PC-3 (cell line): ENCODE data around the gene KLHL28. TPM values are rescaled to one million over a fixed set of nuclear protein-coding genes. Genes with fewer than 3 reads are reported as not detected.

Source experiments
- ATAC-seq: fragments of 200-7000 bp; cut with Tn5 transposase; 2 replicates; pipeline ENCODE4 v1.9.1; 2020; ENCODE audit warnings: mild to moderate bottlenecking, moderate library complexity
- BruUV-seq: library from RNA; stranded (reverse); fragments of 400-500 nt; replicated peaks from 2 replicates; lab custom pipeline; 2021; lab: Mats Ljungman, UMichigan
- CTCF ChIA-PET: fragments of 300-600 bp; sonication (Branson Sonifier 250); formaldehyde crosslinking; loops from one replicate; lab custom pipeline; 2022; ENCODE audit warnings: antibody characterized with exemption; lab: Charles Lee
- POLR2A ChIA-PET: fragments of 300-600 bp; sonication (Branson Sonifier 250); formaldehyde crosslinking; loops from one replicate; lab custom pipeline; 2022; ENCODE audit warnings: antibody characterized with exemption; ENCODE audit not compliant: unreplicated experiment; lab: Charles Lee
- DNase-seq: peaks from one replicate; pipeline ENCODE4 v3.0.0-alpha.2; 2015
- H2AFZ ChIP-seq: fragments of 300-600 bp; sonication (generic); 2 replicates; pipeline ENCODE4 v1.6.0; 2016; ENCODE audit warnings: antibody characterized with exemption, low read length
- H3F3A ChIP-seq: fragments of 300-600 bp; sonication (generic); one replicate; pipeline ENCODE4 v1.6.0; 2017; ENCODE audit warnings: antibody characterized with exemption, low read length, control low read depth, mild to moderate bottlenecking; ENCODE audit not compliant: unreplicated experiment
- H3K27ac ChIP-seq: fragments of 300-600 bp; sonication (generic); 2 replicates; pipeline ENCODE4 v1.5.1; 2016; ENCODE audit warnings: mild to moderate bottlenecking, low read length
- H3K27me3 ChIP-seq: fragments of 300-600 bp; sonication (generic); 2 replicates; pipeline ENCODE4 v1.6.1; 2016; ENCODE audit warnings: low read length, mixed read lengths
- H3K36me3 ChIP-seq: fragments of 300-600 bp; sonication (generic); 2 replicates; pipeline ENCODE4 v1.6.1; 2016; ENCODE audit warnings: low read depth, mixed run types, low read length, mixed read lengths
- H3K4me1 ChIP-seq: fragments of 300-600 bp; sonication (generic); 2 replicates; pipeline ENCODE4 v1.5.1; 2016; ENCODE audit warnings: low read length; ENCODE audit not compliant: insufficient read depth
- H3K4me2 ChIP-seq: fragments of 300-600 bp; sonication (generic); 2 replicates; pipeline ENCODE4 v1.6.0; 2016; ENCODE audit warnings: low read length
- H3K4me3 ChIP-seq: fragments of 300-600 bp; sonication (generic); 2 replicates; pipeline ENCODE4 v1.5.1; 2016; ENCODE audit warnings: mild to moderate bottlenecking, low read length, mixed read lengths
- H3K79me2 ChIP-seq: fragments of 300-600 bp; sonication (generic); 2 replicates; pipeline ENCODE4 v1.6.1; 2017; ENCODE audit warnings: low read length, mixed read lengths
- H3K9ac ChIP-seq: fragments of 300-600 bp; sonication (generic); 2 replicates; pipeline ENCODE4 v1.6.0; 2016; ENCODE audit warnings: mild to moderate bottlenecking, low read length
- H3K9me2 ChIP-seq: fragments of 300-600 bp; sonication (generic); replicated peaks from 2 replicates; pipeline ENCODE4 v1.6.1; 2016; ENCODE audit warnings: mixed run types, low read length, mixed read lengths
- H3K9me3 ChIP-seq: fragments of 300-600 bp; sonication (generic); 2 replicates; pipeline ENCODE4 v1.6.1; 2016; ENCODE audit warnings: low read length, mixed read lengths
- H4K20me1 ChIP-seq: fragments of 300-600 bp; sonication (generic); 2 replicates; pipeline ENCODE4 v1.6.1; 2016; ENCODE audit warnings: low read length, mixed read lengths
- EZH2 ChIP-seq: fragments of 300-600 bp; sonication (generic); IDR thresholded peaks from one replicate; pipeline ENCODE4 v1.6.1; 2017; ENCODE audit warnings: antibody characterized with exemption, mild to moderate bottlenecking, low read length; ENCODE audit not compliant: unreplicated experiment
- EZH2phosphoT487 ChIP-seq: fragments of 300-600 bp; sonication (generic); IDR thresholded peaks from 2 replicates; pipeline ENCODE4 v1.6.1; 2018; ENCODE audit warnings: mild to moderate bottlenecking, antibody characterized with exemption, low read length, borderline replicate concordance
- intact Hi-C: fragments of 100-400 bp; cut with micrococcal nuclease; formaldehyde crosslinking; loops from 2 replicates; pipeline ENCODE4 v1.9.0; 2023
- total RNA-seq: library from RNA; depleted of rRNA; stranded (reverse); fragments of >200 nt; gene quantifications from 2 replicates; pipeline ENCODE4 v1.2.3, GENCODE V29; 2014
- TF ChIP-seq, protein P1 (sequence below): fragments of 300-600 bp; sonication (generic); conservative IDR thresholded peaks from 2 replicates; pipeline ENCODE4 v1.5.1; 2017; ENCODE audit warnings: antibody characterized with exemption, low read depth, mild to moderate bottlenecking, low read length

The KLHL28 gene
- total RNA-seq, 1 experiment from 2014 or later: 2.5 TPM

DNA sequence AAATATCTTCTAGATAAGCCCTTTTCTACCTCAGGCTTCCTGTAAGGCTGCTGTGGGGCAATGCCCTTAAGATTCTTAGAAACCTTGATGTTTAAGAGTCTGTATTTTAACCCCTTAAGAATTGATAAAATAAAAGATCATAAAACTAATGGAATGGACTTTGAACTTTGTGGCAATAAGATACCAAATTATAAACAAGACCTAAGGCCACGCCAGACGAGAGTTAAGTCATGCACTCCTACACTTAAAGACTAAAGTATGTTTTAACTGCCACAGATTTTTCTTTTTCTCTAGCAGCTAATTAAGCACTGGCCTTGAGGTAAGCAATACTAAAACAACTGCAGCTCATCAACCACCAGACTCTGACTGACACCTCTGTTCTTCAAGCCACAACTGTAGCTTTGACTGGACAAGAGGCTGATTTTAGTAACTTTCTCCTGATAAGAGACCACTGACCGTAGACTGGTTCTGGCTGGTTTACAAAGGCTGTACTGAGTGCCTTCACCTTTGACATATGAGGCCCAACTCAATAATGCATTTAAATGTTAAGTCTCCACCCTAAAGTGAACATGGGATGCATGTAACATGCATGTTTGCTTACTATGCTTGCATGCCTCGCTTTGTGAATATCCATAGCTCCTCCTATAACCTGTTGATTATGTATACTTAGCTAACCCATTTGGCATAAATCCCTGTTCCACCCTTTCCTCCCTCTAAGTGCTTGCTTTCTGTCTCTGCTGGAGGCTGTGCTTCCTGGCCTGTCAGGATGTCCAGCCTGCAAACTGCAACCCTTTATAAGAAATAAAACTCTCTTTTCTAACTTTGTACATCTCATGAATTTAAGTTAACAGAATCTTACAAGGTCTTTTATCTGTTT, 71.9 kb downstream of the KLHL28 start:
- CTCF ChIA-PET: no interaction called here
- ATAC-seq: no peak

DNA sequence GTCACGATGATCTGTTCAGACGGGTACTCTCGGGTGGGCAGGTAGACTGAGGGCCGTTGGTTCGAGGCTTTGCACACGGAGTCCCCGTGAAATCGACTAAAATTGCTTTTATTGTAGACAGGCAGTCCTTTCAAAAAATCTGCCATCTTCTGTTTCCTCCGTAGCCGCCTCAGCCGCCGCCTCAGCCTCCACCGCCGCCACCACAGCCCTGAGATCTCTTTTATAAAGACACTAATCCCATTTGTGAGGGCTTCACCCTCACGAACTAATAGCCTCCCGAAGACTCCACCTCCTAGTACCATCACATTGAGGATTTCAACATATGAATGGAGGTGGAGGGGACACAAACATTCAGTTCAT, 74.2 kb downstream of the KLHL28 start:
- Histone ChIP-seq H3K36me3 (no peaks in the 10 kb centered on the region), H2AFZ (no peak overlapping the region), H3K4me2 (no peak overlapping the region), H3K4me1 (no peaks in the 10 kb centered on the region), H3K9me3 (peaks cover 2% of the 10 kb centered on the region), H4K20me1 (no peaks in the 10 kb centered on the region), H3K27me3 (no peaks in the 10 kb centered on the region), H3K9ac (no peak overlapping the region), H3K9me2 (no peaks in the 10 kb centered on the region), H3K4me3 (no peak overlapping the region), H3F3A (no peaks in the 10 kb centered on the region), H3K27ac (no peak overlapping the region), H3K79me2 (no peaks in the 10 kb centered on the region)
- DNase-seq (no peak), ATAC-seq (no peak)
- CTCF ChIA-PET: no interaction called here
- no TSS peak for BruUV-seq
- intact Hi-C loops: no loop called here
- TF ChIP-seq EZH2: no peak
- TF ChIP-seq EZH2phosphoT487: no peak
- TF ChIP-seq, protein P1, sequence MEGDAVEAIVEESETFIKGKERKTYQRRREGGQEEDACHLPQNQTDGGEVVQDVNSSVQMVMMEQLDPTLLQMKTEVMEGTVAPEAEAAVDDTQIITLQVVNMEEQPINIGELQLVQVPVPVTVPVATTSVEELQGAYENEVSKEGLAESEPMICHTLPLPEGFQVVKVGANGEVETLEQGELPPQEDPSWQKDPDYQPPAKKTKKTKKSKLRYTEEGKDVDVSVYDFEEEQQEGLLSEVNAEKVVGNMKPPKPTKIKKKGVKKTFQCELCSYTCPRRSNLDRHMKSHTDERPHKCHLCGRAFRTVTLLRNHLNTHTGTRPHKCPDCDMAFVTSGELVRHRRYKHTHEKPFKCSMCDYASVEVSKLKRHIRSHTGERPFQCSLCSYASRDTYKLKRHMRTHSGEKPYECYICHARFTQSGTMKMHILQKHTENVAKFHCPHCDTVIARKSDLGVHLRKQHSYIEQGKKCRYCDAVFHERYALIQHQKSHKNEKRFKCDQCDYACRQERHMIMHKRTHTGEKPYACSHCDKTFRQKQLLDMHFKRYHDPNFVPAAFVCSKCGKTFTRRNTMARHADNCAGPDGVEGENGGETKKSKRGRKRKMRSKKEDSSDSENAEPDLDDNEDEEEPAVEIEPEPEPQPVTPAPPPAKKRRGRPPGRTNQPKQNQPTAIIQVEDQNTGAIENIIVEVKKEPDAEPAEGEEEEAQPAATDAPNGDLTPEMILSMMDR: no peak
- POLR2A ChIA-PET: no interaction called here

More for the DNA sequence above, 71.9 kb downstream of the KLHL28 start:
- H3K27me3 ChIP-seq: no peaks in the 10 kb centered on the region
- no peak overlapping the region for H3K4me3 ChIP-seq
- TF ChIP-seq, protein P1: no peak
- no peak for DNase-seq
- H3K9ac ChIP-seq: no peak overlapping the region
- H3F3A ChIP-seq: no peaks in the 10 kb centered on the region
- BruUV-seq: no TSS peak
- H3K79me2 ChIP-seq: no peaks in the 10 kb centered on the region
- H4K20me1 ChIP-seq: no peaks in the 10 kb centered on the region
- H3K4me2 ChIP-seq: no peak overlapping the region
- no peak overlapping the region for H3K27ac ChIP-seq
- H3K9me2 ChIP-seq: no peaks in the 10 kb centered on the region
- POLR2A ChIA-PET: no interaction called here
- no peaks in the 10 kb centered on the region for H3K36me3 ChIP-seq
- no peaks in the 10 kb centered on the region for H3K4me1 ChIP-seq
- no peaks in the 10 kb centered on the region for H3K9me3 ChIP-seq
- intact Hi-C loops: no loop called here
- H2AFZ ChIP-seq: no peak overlapping the region
